ENCODE results near the gene ANKRD60. TPM values are rescaled to one million over a fixed set of nuclear protein-coding genes. Genes with fewer than 3 reads are reported as not detected.

Gene ANKRD60
- total and polyA plus RNA-seq, 2 experiments from 2014 or later, result not detected

- Histone ChIP-seq H3K4me1 (ENCODE audit: insufficient read depth) (peaks cover 14% of the 10 kb centered on the region), H3K9me2 (ENCODE audit: insufficient read depth) (no peaks in the 10 kb centered on the region), H3K27ac (peak overlapping the region; percentile 73), H2AFZ (no peak overlapping the region), H3K4me2 (ENCODE audit: unreplicated experiment) (peak overlapping the region; percentile 89), H3K27me3 (replicated peaks; ENCODE audit: insufficient read depth) (0 out of 2 replicates have a peak, but pooled peaks cover 4% of the 10 kb centered on the region), H3K9ac (no peak overlapping the region), H3K4me3 (peak overlapping the region; percentile 73; the same call in 1 of the 2 replicates), H3K79me2 (ENCODE audit: insufficient read depth) (no peaks in the 10 kb centered on the region), H3K36me3 (ENCODE audit: low read depth) (peaks cover 22% of the 10 kb centered on the region; the same call in 1 of the 2 replicates), H3K9me3 (ENCODE audit: low read depth) (no peaks in the 10 kb centered on the region), H3F3A (ENCODE audit: insufficient read depth) (peaks cover 24% of the 10 kb centered on the region), H4K20me1 (ENCODE audit: insufficient read depth) (no peaks in the 10 kb centered on the region)
- in situ Hi-C loops (cut with MboI), result loop anchor here (25.0 kb wide), 2 partner anchors 599 to 774 kb away; partner anchors contain the start of genes CTSZ and TUBB1
- TF ChIP-seq EZH2 (IDR thresholded peaks at IDR 0.05; ENCODE audit: insufficient read depth, poor library complexity, severe bottlenecking), result no peak
- no peak for TF ChIP-seq EZH2phosphoT487 (IDR thresholded peaks at IDR 0.05; ENCODE audit: insufficient read depth, low read depth)
- DNase-seq, result no peak
- 73 to 78% methylated on average over 8 of the region's 8 CpGs for WGBS, 2 experiments (ENCODE audit: low coverage in 1 of 2, low lambda C conversion rate in 2 of 2, missing lambda C conversion rate in 2 of 2)
These were observed 10.0 kb upstream of the ANKRD60 start for GRCh38 chr20:58238490-58238889.

- 15 to 16% methylated on average over 7 of the region's 7 CpGs for WGBS, 2 experiments (ENCODE audit: low coverage in 1 of 2, low lambda C conversion rate in 2 of 2, missing lambda C conversion rate in 2 of 2)
- peak overlapping the region; percentile 73 for H3K4me3 ChIP-seq
- TF ChIP-seq EZH2 (IDR thresholded peaks at IDR 0.05; ENCODE audit: insufficient read depth, poor library complexity, severe bottlenecking) (no peak), EZH2phosphoT487 (IDR thresholded peaks at IDR 0.05; ENCODE audit: insufficient read depth, low read depth) (peak; percentile 98)
These were observed 9.1 kb upstream of the ANKRD60 start for GRCh38 chr20:58237318-58238132.

GRCh38 chr20:58236612-58237317 lies 8.3 kb upstream of the ANKRD60 start:
- Histone ChIP-seq H3K36me3 (ENCODE audit: low read depth) (peaks cover 6% of the 10 kb centered on the region; the same call in 1 of the 2 replicates), H3K9me2 (ENCODE audit: insufficient read depth) (no peaks in the 10 kb centered on the region), H3K4me1 (ENCODE audit: insufficient read depth) (peaks cover 14% of the 10 kb centered on the region), H3F3A (ENCODE audit: insufficient read depth) (peaks cover 24% of the 10 kb centered on the region), H4K20me1 (ENCODE audit: insufficient read depth) (no peaks in the 10 kb centered on the region), H3K27ac (peak overlapping the region; percentile 73; the same call in 1 of the 2 replicates), H3K4me2 (ENCODE audit: unreplicated experiment) (peak overlapping the region; percentile 89), H3K79me2 (ENCODE audit: insufficient read depth) (no peaks in the 10 kb centered on the region), H3K27me3 (replicated peaks; ENCODE audit: insufficient read depth) (0 out of 2 replicates have a peak, but pooled peaks cover 4% of the 10 kb centered on the region), H3K9ac (peak overlapping the region; percentile 56), H2AFZ (peak overlapping the region; percentile 74), H3K9me3 (ENCODE audit: low read depth) (no peaks in the 10 kb centered on the region), H3K4me3 (peak overlapping the region; percentile 73)
- 1 to 2% methylated on average over 43 of the region's 43 CpGs for WGBS, 2 experiments (ENCODE audit: low coverage in 1 of 2, low lambda C conversion rate in 2 of 2, missing lambda C conversion rate in 2 of 2)
- TF ChIP-seq EZH2 (IDR thresholded peaks at IDR 0.05; ENCODE audit: insufficient read depth, poor library complexity, severe bottlenecking) (no peak), EZH2phosphoT487 (IDR thresholded peaks at IDR 0.05; ENCODE audit: insufficient read depth, low read depth) (no peak)
- in situ Hi-C loops (cut with MboI), result loop anchor here (25.0 kb wide), 2 partner anchors 601 to 776 kb away; partner anchors contain the start of genes CTSZ and TUBB1
- peak; percentile 83 for DNase-seq

More at GRCh38 chr20:58237318-58238132, 9.1 kb upstream of the ANKRD60 start:
- Histone ChIP-seq H2AFZ (peak overlapping the region; percentile 74), H3K9me2 (ENCODE audit: insufficient read depth) (no peaks in the 10 kb centered on the region), H3K4me1 (ENCODE audit: insufficient read depth) (peaks cover 14% of the 10 kb centered on the region), H3K9ac (peak overlapping the region; percentile 56), H3K79me2 (ENCODE audit: insufficient read depth) (no peaks in the 10 kb centered on the region), H3K27me3 (replicated peaks; ENCODE audit: insufficient read depth) (0 out of 2 replicates have a peak, but pooled peaks cover 4% of the 10 kb centered on the region), H3K4me2 (ENCODE audit: unreplicated experiment) (peak overlapping the region; percentile 89), H3K27ac (peak overlapping the region; percentile 73), H3F3A (ENCODE audit: insufficient read depth) (peaks cover 24% of the 10 kb centered on the region), H3K36me3 (ENCODE audit: low read depth) (peaks cover 13% of the 10 kb centered on the region; the same call in 1 of the 2 replicates), H3K9me3 (ENCODE audit: low read depth) (no peaks in the 10 kb centered on the region), H4K20me1 (ENCODE audit: insufficient read depth) (no peaks in the 10 kb centered on the region)
- in situ Hi-C loops (cut with MboI), result loop anchor here (25.0 kb wide), 2 partner anchors 600 to 775 kb away; partner anchors contain the start of genes CTSZ and TUBB1
- DNase-seq, result peak; percentile 91

GRCh38 chr20:58235010-58235409 lies 6.6 kb upstream of the ANKRD60 start:
- DNase-seq, result no peak
- TF ChIP-seq EZH2phosphoT487 (IDR thresholded peaks at IDR 0.05; ENCODE audit: insufficient read depth, low read depth), result no peak
- no peak for TF ChIP-seq EZH2 (IDR thresholded peaks at IDR 0.05; ENCODE audit: insufficient read depth, poor library complexity, severe bottlenecking)
- WGBS, 2 experiments (ENCODE audit: low coverage in 1 of 2, low lambda C conversion rate in 2 of 2, missing lambda C conversion rate in 2 of 2), result 90% methylated on average over 5 of the region's 5 CpGs

More at GRCh38 chr20:58235010-58235409, 6.6 kb upstream of the ANKRD60 start:
- Histone ChIP-seq H3K9me2 (ENCODE audit: insufficient read depth) (no peaks in the 10 kb centered on the region), H3K27me3 (replicated peaks; ENCODE audit: insufficient read depth) (no peaks in the 10 kb centered on the region), H3K4me1 (ENCODE audit: insufficient read depth) (peaks cover 14% of the 10 kb centered on the region), H3K9ac (no peak overlapping the region), H3F3A (ENCODE audit: insufficient read depth) (peaks cover 26% of the 10 kb centered on the region), H3K79me2 (ENCODE audit: insufficient read depth) (no peaks in the 10 kb centered on the region), H3K27ac (no peak overlapping the region), H3K4me3 (no peak overlapping the region), H4K20me1 (ENCODE audit: insufficient read depth) (no peaks in the 10 kb centered on the region), H3K4me2 (ENCODE audit: unreplicated experiment) (no peak overlapping the region), H2AFZ (no peak overlapping the region), H3K9me3 (ENCODE audit: low read depth) (no peaks in the 10 kb centered on the region), H3K36me3 (ENCODE audit: low read depth) (no peaks in the 10 kb centered on the region)
- in situ Hi-C loops (cut with MboI), result loop anchor here (25.0 kb wide), 2 partner anchors 602 to 777 kb away; partner anchors contain the start of genes CTSZ and TUBB1
